ENCODE data around the gene DOCK2.
"Not testable (repeated sequence)": the region's sequence is repeated elsewhere in the genome, so short reads cannot be mapped to it uniquely, and the experiment has no call there.

DNA sequence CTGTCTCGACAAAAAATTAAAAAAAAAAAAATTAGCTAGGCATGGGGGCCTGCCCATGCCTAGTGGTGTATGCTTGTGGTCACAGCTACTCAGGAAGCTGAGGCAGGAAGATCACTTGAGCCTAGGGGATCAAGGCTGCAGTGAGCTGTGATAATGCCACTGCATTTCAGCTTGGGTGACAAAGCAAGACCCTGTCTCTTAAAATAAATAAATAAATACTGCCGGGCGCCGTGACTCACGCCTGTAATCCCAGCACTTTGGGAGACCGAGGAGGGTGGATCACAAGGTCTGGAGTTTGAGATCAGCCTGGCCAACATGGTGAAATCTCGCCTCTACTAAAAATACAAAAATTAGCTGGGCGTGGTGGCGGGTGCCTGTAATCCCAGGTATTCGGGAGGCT lies 115.5 kb downstream of the DOCK2 start:
- TF ChIP-seq, protein P1, sequence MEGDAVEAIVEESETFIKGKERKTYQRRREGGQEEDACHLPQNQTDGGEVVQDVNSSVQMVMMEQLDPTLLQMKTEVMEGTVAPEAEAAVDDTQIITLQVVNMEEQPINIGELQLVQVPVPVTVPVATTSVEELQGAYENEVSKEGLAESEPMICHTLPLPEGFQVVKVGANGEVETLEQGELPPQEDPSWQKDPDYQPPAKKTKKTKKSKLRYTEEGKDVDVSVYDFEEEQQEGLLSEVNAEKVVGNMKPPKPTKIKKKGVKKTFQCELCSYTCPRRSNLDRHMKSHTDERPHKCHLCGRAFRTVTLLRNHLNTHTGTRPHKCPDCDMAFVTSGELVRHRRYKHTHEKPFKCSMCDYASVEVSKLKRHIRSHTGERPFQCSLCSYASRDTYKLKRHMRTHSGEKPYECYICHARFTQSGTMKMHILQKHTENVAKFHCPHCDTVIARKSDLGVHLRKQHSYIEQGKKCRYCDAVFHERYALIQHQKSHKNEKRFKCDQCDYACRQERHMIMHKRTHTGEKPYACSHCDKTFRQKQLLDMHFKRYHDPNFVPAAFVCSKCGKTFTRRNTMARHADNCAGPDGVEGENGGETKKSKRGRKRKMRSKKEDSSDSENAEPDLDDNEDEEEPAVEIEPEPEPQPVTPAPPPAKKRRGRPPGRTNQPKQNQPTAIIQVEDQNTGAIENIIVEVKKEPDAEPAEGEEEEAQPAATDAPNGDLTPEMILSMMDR (IDR thresholded peaks at IDR 0.05) = not testable (repeated sequence)
- TF ChIP-seq ZFX (IDR thresholded peaks at IDR 0.05; ENCODE audit: borderline replicate concordance) = not testable (repeated sequence)
